PC-3 (cell line): ENCODE measurements around the gene PTCHD4.
"Not testable (repeated sequence)": the region's sequence is repeated elsewhere in the genome, so short reads cannot be mapped to it uniquely, and the experiment has no call there.

Experiments
- EZH2 ChIP-seq: fragments of 300-600 bp; sonication (generic); IDR thresholded peaks from one replicate; pipeline ENCODE4 v1.6.1; 2017; ENCODE audit warnings: antibody characterized with exemption, mild to moderate bottlenecking, low read length; ENCODE audit not compliant: unreplicated experiment
- TF ChIP-seq, protein P1 (sequence below): fragments of 300-600 bp; sonication (generic); conservative IDR thresholded peaks from 2 replicates; pipeline ENCODE4 v1.5.1; 2017; ENCODE audit warnings: antibody characterized with exemption, low read depth, mild to moderate bottlenecking, low read length

GRCh38 chr6:48121983-48122749, 11.2 kb upstream of the PTCHD4 start:
- not testable (repeated sequence) for TF ChIP-seq EZH2
- TF ChIP-seq, protein P1, sequence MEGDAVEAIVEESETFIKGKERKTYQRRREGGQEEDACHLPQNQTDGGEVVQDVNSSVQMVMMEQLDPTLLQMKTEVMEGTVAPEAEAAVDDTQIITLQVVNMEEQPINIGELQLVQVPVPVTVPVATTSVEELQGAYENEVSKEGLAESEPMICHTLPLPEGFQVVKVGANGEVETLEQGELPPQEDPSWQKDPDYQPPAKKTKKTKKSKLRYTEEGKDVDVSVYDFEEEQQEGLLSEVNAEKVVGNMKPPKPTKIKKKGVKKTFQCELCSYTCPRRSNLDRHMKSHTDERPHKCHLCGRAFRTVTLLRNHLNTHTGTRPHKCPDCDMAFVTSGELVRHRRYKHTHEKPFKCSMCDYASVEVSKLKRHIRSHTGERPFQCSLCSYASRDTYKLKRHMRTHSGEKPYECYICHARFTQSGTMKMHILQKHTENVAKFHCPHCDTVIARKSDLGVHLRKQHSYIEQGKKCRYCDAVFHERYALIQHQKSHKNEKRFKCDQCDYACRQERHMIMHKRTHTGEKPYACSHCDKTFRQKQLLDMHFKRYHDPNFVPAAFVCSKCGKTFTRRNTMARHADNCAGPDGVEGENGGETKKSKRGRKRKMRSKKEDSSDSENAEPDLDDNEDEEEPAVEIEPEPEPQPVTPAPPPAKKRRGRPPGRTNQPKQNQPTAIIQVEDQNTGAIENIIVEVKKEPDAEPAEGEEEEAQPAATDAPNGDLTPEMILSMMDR, result not testable (repeated sequence)
